ENCODE data around the gene RASL10B. TPM values are rescaled to one million over a fixed set of nuclear protein-coding genes. Genes with fewer than 3 reads are reported as not detected.

Gene RASL10B
- total and polyA plus RNA-seq, 7 donors, result 0.60 to 5.5 (median 3.6) TPM; not detected in 1

GRCh38 chr17:35790841-35791240 is 59.4 kb downstream of the RASL10B start:
- H3K27me3 ChIP-seq, result no peaks in the 10 kb centered on the region
- DNase-seq, result peak; percentile 20
- intact Hi-C loops (cut with DNase I), result no loop called here
- no peak for TF ChIP-seq POLR2A (IDR thresholded peaks at IDR 0.05)
- no peak for TF ChIP-seq EP300 (IDR thresholded peaks at IDR 0.05)
- no peak for TF ChIP-seq CTCF (IDR thresholded peaks at IDR 0.05)
- TF ChIP-seq POLR2AphosphoS5 (IDR thresholded peaks at IDR 0.05), result no peak
- no peaks in the 10 kb centered on the region for H3K9me3 ChIP-seq
- H3K27ac ChIP-seq, result peak overlapping the region in 2 of 4 donors; percentile 77 to 80
- H3K36me3 ChIP-seq, result no peaks in the 10 kb centered on the region
- H3K4me3 ChIP-seq, result no peak overlapping the region
- peaks cover 0 to 82% (median 70%) of the 10 kb centered on the region in 4 donors for H3K4me1 ChIP-seq
- WGBS, 2 donors, result 67 to 92% methylated on average over 3 of the region's 3 CpGs

DNA sequence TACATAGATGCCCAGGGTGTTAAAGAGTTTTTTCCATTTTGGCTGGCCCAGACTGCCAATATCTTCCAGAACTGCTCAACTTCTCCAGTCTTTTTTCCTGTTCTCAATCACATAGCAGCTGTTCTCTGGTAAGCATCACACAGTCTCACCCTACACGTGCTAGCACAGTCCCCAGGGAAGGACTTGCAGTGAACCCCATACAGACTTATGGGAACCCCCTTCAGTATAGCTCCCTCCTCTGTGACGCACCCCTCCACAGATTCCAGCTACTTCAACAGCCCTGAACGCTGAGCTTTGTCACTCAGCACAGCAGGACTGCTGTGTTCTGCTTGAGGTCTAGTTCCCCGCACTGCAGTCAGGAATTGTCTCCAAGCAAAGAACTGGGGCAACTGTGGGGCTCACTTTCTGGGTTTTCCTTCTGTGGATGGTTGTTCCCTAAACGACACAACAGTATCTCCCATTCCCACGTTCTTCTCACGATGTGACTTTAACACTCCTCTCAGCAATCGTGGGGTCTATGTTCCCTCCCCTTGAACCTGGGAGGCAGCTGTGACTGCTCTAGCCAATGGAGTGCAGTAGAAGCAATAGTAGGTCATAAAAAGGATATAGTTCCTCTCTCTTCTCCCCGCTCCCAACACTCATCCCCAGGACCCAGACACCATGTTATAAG is 60.4 kb downstream of the RASL10B start:
- intact Hi-C loops (cut with DNase I), result no loop called here
- H3K36me3 ChIP-seq, result no peaks in the 10 kb centered on the region
- H3K27ac ChIP-seq, result peak overlapping the region in 3 of 4 donors; percentile 68 to 80 (median 77)
- peak; percentile 40 for DNase-seq
- 78 to 83% methylated on average over 9 of the region's 9 CpGs for WGBS, 2 donors
- no peaks in the 10 kb centered on the region for H3K9me3 ChIP-seq
- H3K27me3 ChIP-seq, result no peaks in the 10 kb centered on the region
- H3K4me1 ChIP-seq, result peaks cover 0 to 78% (median 64%) of the 10 kb centered on the region in 4 donors
- H3K4me3 ChIP-seq, result no peak overlapping the region
- TF ChIP-seq POLR2A (IDR thresholded peaks at IDR 0.05) (no peak), CTCF (IDR thresholded peaks at IDR 0.05) (no peak), POLR2AphosphoS5 (IDR thresholded peaks at IDR 0.05) (no peak), EP300 (IDR thresholded peaks at IDR 0.05) (no peak)

Other genes with a start within 250 kb of the RASL10B start
- 1 to 10 TPM in 1 of 4 donors, under 1 TPM in 3; 0.27 to 1.2 (median 0.63) TPM for gene SLFN12L, start 194.0 kb upstream of the RASL10B start, total RNA-seq
- gene SLFN12L, start 194.0 kb upstream of the RASL10B start, polyA plus RNA-seq, result 1 to 10 TPM in 1 of 3 donors, not detected in 2; 1.9 TPM
- not detected for gene SLFN14, start 170.8 kb upstream of the RASL10B start, total RNA-seq
- not detected for gene SLFN14, start 170.8 kb upstream of the RASL10B start, polyA plus RNA-seq
- gene PEX12, start 153.1 kb upstream of the RASL10B start, total RNA-seq, result 10 to 100 TPM in 1 of 4 donors, 1 to 10 TPM in 3; 4.6 to 10.4 (median 6.5) TPM
- 1 to 10 TPM in 2 of 3 donors, under 1 TPM in 1; 0.92 to 2.7 (median 2.4) TPM for gene PEX12, start 153.1 kb upstream of the RASL10B start, polyA plus RNA-seq
- gene AP2B1, start 144.3 kb upstream of the RASL10B start, total RNA-seq, result 10 to 100 TPM; 46.7 to 58.7 (median 53.2) TPM
- gene AP2B1, start 144.3 kb upstream of the RASL10B start, polyA plus RNA-seq, result 10 to 100 TPM; 43.2 to 86.4 (median 46.7) TPM
- gene GAS2L2, start 21.6 kb downstream of the RASL10B start, total RNA-seq, result not detected
- under 1 TPM in 1 of 3 donors, not detected in 2; 0.06 TPM for gene GAS2L2, start 21.6 kb downstream of the RASL10B start, polyA plus RNA-seq
- not detected for gene C17orf50, start 29.2 kb downstream of the RASL10B start, total RNA-seq
- gene C17orf50, start 29.2 kb downstream of the RASL10B start, polyA plus RNA-seq, result under 1 TPM in 1 of 3 donors, not detected in 2; 0.07 TPM
- 10 to 100 TPM; 15.8 to 60.8 (median 40.5) TPM for gene MMP28, start 64.0 kb downstream of the RASL10B start, total RNA-seq
- gene MMP28, start 64.0 kb downstream of the RASL10B start, polyA plus RNA-seq, result 10 to 100 TPM; 24.0 to 52.9 (median 30.3) TPM
- gene TAF15, start 77.8 kb downstream of the RASL10B start, total RNA-seq, result 10 to 100 TPM; 58.1 to 85.9 (median 71.3) TPM
- 100 to 1,000 TPM in 1 of 3 donors, 10 to 100 TPM in 2; 55.9 to 147 (median 58.7) TPM for gene TAF15, start 77.8 kb downstream of the RASL10B start, polyA plus RNA-seq
- gene HEATR9, start 137.3 kb downstream of the RASL10B start, total RNA-seq, result not detected
- under 1 TPM in 1 of 3 donors, not detected in 2; 0.06 TPM for gene HEATR9, start 137.3 kb downstream of the RASL10B start, polyA plus RNA-seq
- 1 to 10 TPM in 3 of 4 donors, not detected in 1; 1.8 to 3.3 (median 2.4) TPM for gene CCL5, start 148.7 kb downstream of the RASL10B start, total RNA-seq
- gene CCL5, start 148.7 kb downstream of the RASL10B start, polyA plus RNA-seq, result 10 to 100 TPM in 1 of 3 donors, 1 to 10 TPM in 2; 2.3 to 15.5 (median 3.6) TPM
- not detected for gene RDM1, start 199.1 kb downstream of the RASL10B start, total RNA-seq
- gene RDM1, start 199.1 kb downstream of the RASL10B start, polyA plus RNA-seq, result 1 to 10 TPM in 1 of 3 donors, under 1 TPM in 1, not detected in 1; 0.92 to 3.6 TPM
- gene LYZL6, start 212.1 kb downstream of the RASL10B start, total RNA-seq, result not detected
- gene LYZL6, start 212.1 kb downstream of the RASL10B start, polyA plus RNA-seq, result not detected
- 1 to 10 TPM in 1 of 4 donors, not detected in 3; 1.1 TPM for gene CCL16, start 249.9 kb downstream of the RASL10B start, total RNA-seq
- gene CCL16, start 249.9 kb downstream of the RASL10B start, polyA plus RNA-seq, result under 1 TPM in 1 of 3 donors, not detected in 2; 0.10 TPM

Measured in sigmoid colon (tissue), 7 donors.